ENCODE results near the gene PLD3.
"Not testable (repeated sequence)": the region's sequence is repeated elsewhere in the genome, so short reads cannot be mapped to it uniquely, and the experiment has no call there.

The PLD3 gene

DNA sequence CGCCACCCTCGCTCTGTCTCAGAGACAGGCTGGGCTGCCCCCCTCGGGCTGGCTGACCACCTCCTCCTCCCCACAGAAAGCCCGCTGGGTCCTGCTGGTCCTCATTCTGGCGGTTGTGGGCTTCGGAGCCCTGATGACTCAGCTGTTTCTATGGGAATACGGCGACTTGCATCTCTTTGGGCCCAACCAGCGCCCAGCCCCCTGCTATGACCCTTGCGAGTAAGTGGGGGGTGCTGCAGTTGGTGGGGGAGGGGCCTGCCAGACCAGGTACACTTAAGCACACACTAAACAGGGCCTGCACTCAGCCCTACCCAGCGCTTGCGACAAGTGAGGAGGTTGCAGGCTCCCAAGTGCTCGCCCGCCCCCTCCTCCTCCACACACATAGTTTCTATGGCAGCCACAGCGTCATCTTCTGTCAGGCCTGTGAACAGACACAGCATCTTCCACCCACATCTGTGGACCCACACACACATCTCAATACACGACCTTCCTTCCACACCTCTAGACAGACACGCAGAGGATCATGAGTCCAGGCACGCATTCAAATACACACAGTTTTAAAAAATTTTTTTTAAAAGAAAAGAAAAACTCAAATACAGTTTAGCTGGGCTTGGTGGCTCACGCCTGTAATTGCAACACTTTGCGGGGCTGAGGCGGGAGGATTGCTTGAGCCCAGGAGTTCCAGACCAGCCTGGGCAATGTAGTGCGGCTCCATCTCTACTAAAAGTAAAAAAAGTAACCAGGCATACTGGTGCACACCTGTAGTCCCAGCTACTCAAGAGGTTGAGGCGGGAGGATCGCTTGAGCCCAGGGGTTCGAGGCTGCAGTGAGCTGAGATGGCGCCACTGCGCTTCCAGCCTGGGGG, 18.4 kb downstream of the PLD3 start:
- Histone ChIP-seq H3K36me3 (replicated peaks) (peaks cover 14% of the 10 kb centered on the region), H3K4me3 (ENCODE audit: low read depth, low read length) (peak overlapping the region; percentile 63), H3K27ac (no peak overlapping the region), H3K27me3 (replicated peaks) (no peaks in the 10 kb centered on the region)
- in situ Hi-C loops (cut with HindIII; ENCODE audit: low pct_ligation_motif_present, low sequenced_read_pairs): no loop called here
- peak; percentile 13 for DNase-seq
- TF ChIP-seq, protein P1, sequence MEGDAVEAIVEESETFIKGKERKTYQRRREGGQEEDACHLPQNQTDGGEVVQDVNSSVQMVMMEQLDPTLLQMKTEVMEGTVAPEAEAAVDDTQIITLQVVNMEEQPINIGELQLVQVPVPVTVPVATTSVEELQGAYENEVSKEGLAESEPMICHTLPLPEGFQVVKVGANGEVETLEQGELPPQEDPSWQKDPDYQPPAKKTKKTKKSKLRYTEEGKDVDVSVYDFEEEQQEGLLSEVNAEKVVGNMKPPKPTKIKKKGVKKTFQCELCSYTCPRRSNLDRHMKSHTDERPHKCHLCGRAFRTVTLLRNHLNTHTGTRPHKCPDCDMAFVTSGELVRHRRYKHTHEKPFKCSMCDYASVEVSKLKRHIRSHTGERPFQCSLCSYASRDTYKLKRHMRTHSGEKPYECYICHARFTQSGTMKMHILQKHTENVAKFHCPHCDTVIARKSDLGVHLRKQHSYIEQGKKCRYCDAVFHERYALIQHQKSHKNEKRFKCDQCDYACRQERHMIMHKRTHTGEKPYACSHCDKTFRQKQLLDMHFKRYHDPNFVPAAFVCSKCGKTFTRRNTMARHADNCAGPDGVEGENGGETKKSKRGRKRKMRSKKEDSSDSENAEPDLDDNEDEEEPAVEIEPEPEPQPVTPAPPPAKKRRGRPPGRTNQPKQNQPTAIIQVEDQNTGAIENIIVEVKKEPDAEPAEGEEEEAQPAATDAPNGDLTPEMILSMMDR (IDR thresholded peaks at IDR 0.05; ENCODE audit: low read depth, low read length, missing control alignments): no peak

DNA sequence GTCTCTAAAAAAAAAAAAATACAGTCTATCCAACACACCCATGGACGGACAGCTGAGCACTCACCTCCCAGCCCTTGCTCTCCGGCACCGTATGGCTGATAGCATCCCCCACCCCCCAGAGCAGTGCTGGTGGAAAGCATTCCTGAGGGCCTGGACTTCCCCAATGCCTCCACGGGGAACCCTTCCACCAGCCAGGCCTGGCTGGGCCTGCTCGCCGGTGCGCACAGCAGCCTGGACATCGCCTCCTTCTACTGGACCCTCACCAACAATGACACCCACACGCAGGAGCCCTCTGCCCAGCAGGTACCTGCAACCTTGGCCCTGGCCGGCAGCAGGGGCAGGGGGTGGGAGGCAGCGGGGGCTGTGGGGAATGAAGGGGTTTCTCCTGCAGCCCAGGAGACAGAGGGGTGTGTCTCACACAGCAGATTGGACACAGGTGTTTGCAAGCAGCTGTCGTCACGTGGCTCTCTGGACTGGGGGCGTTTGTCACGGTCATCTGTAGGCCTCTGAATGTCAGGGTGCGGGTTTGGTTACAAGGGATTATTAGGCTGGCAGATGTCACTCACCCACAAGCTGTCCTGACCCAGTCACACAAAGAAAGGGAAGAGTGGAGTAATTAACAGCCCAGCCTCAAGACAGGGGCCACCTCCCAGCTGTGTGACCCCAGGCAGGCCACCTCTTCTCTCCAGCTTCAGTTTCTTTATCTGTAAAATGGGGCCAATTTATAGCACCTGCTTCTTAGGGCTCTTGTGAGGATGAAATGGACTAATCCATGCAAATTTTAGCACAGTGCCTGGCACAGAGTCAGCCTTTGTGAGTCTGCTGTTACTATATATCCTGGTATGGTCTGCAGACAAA, 19.3 kb downstream of the PLD3 start:
- in situ Hi-C loops (cut with HindIII; ENCODE audit: low pct_ligation_motif_present, low sequenced_read_pairs): no loop called here
- peaks cover 19% of the 10 kb centered on the region for H3K36me3 ChIP-seq (replicated peaks)
- TF ChIP-seq, protein P1 (IDR thresholded peaks at IDR 0.05; ENCODE audit: low read depth, low read length, missing control alignments): no peak
- DNase-seq: no peak
- no peaks in the 10 kb centered on the region for H3K27me3 ChIP-seq (replicated peaks)
- no peak overlapping the region for H3K4me3 ChIP-seq (ENCODE audit: low read depth, low read length)
- H3K27ac ChIP-seq: no peak overlapping the region

DNA sequence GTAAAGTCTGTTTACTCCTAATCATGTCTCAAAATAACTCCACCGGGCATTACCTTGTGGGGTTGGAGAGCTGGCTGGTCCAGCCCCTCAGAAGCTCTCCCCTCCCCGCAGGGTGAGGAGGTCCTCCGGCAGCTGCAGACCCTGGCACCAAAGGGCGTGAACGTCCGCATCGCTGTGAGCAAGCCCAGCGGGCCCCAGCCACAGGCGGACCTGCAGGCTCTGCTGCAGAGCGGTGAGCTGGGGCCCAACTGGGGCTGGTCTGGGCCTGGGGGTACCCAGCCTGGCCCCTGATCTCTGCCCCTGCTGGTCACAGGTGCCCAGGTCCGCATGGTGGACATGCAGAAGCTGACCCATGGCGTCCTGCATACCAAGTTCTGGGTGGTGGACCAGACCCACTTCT, 21.3 kb downstream of the PLD3 start:
- H3K27me3 ChIP-seq (replicated peaks): no peaks in the 10 kb centered on the region
- H3K36me3 ChIP-seq (replicated peaks): peaks cover 30% of the 10 kb centered on the region
- TF ChIP-seq, protein P1 (IDR thresholded peaks at IDR 0.05; ENCODE audit: low read depth, low read length, missing control alignments): no peak
- no peak overlapping the region for H3K4me3 ChIP-seq (ENCODE audit: low read depth, low read length)
- no peak for DNase-seq
- in situ Hi-C loops (cut with HindIII; ENCODE audit: low pct_ligation_motif_present, low sequenced_read_pairs): no loop called here
- no peak overlapping the region for H3K27ac ChIP-seq

DNA sequence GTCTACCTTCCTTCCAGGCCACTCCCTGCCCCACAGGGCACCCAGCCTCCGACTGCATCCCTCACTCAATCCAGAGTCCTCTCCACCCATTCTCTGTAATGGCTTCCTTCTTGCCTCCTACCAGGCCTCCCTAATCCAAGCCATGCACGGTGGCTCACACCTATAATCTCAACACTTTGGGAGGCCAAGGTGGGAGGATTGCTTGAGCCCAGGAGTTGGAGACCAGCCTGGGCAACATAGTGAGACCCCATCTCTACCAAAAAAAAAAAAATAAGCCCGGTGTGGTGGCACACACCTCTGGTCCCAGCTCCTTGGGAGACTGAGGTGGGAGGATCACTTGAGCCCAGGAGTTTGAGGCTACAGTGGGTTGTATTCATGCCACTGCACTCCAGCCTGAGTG, 21.8 kb downstream of the PLD3 start:
- peaks cover 30% of the 10 kb centered on the region for H3K36me3 ChIP-seq (replicated peaks)
- H3K27me3 ChIP-seq (replicated peaks); in situ Hi-C loops (cut with HindIII; ENCODE audit: low pct_ligation_motif_present, low sequenced_read_pairs): not testable (repeated sequence)

DNA sequence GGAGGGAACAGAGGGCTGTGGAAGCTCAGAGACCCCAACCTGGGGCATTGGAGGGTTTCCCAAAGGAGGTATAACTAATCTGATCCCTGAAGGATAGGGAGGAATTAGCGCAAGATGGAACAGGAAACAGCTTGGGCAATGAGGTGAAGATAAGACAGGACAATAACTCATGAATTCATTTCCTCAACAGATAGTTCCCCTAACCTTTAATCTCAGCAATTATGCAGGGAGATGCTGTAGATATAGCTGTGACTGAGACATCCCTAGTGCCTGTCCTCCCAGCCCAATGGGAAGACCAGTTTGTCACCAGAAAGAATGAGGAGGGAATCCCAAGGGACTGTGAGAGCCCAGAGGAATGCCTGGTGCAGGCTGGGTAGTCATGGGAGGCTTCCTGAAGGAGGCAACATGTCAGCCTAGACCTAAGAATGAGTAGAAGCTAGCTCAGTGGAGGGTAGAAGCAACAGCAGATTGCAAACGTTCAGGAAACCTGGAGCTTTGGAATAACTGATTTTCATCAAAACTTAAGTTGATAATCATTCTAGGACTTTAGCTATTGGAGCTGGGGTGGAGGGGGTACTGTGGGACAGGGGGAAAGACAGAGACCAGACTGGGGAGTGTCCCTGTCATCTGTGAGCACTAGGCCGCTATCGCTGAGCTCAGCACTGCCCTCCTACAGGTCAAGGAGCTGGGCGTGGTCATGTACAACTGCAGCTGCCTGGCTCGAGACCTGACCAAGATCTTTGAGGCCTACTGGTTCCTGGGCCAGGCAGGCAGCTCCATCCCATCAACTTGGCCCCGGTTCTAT, 22.7 kb downstream of the PLD3 start:
- H3K27ac ChIP-seq: no peak overlapping the region
- H3K4me3 ChIP-seq (ENCODE audit: low read depth, low read length): no peak overlapping the region
- DNase-seq: no peak
- no peaks in the 10 kb centered on the region for H3K27me3 ChIP-seq (replicated peaks)
- peaks cover 30% of the 10 kb centered on the region for H3K36me3 ChIP-seq (replicated peaks)
- in situ Hi-C loops (cut with HindIII; ENCODE audit: low pct_ligation_motif_present, low sequenced_read_pairs): no loop called here
- TF ChIP-seq, protein P1 (IDR thresholded peaks at IDR 0.05; ENCODE audit: low read depth, low read length, missing control alignments): no peak

More for the DNA sequence above, 21.8 kb downstream of the PLD3 start:
- not testable (repeated sequence) for DNase-seq; H3K27ac ChIP-seq; H3K4me3 ChIP-seq (ENCODE audit: low read depth, low read length)
